ENCODE data around the gene STARD5. TPM values are rescaled to one million over a fixed set of nuclear protein-coding genes. Genes with fewer than 3 reads are reported as not detected.

The STARD5 gene
- total and polyA plus RNA-seq, 2 experiments from 2014 or later = 3.8 to 10.1 TPM

GRCh38 chr15:81274255-81274654, 49.7 kb downstream of the STARD5 start:
- peaks cover 14% of the 10 kb centered on the region for H3K36me3 Mint-ChIP-seq (ENCODE audit: low read depth)
- H3K4me3 Mint-ChIP-seq = no peak overlapping the region
- no peak for TF ChIP-seq JUNB (IDR thresholded peaks at IDR 0.05; ENCODE audit: unreplicated experiment)
- no peak for TF ChIP-seq CTCF (conservative IDR thresholded peaks at IDR 0.05; ENCODE audit: low read depth in 2 of 2)
- no peak for TF ChIP-seq STAT1 (IDR thresholded peaks at IDR 0.05; ENCODE audit: unreplicated experiment)
- no peak for TF ChIP-seq REST (IDR thresholded peaks at IDR 0.05; ENCODE audit: unreplicated experiment)
- TF ChIP-seq ZNF331 (CRISPR knock-in tag; IDR thresholded peaks at IDR 0.05; ENCODE audit: low read depth) = no peak
- TF ChIP-seq ZNF114 (CRISPR knock-in tag; IDR thresholded peaks at IDR 0.05) = no peak
- no peak overlapping the region for H2AFZ ChIP-seq
- H3K9me3 Mint-ChIP-seq = peaks cover 29% of the 10 kb centered on the region
- no peaks in the 10 kb centered on the region for H3K27me3 ChIP-seq (ENCODE audit: insufficient read depth)
- no peak overlapping the region for H3K27ac ChIP-seq (ENCODE audit: low read depth)
- no peaks in the 10 kb centered on the region for H3F3A ChIP-seq (replicated peaks; ENCODE audit: low read depth)
- no peak for DNase-seq (ENCODE audit: low spot score)
- H3K4me1 ChIP-seq (ENCODE audit: insufficient read depth) = peaks cover 6% of the 10 kb centered on the region; the same call in 1 of the 2 replicates
- H3K4me3 ChIP-seq = no peak overlapping the region
- peaks cover 9% of the 10 kb centered on the region; the same call in 2 of the 3 replicates for H3K4me1 Mint-ChIP-seq
- peaks cover 5% of the 10 kb centered on the region for H3K27me3 Mint-ChIP-seq (ENCODE audit: insufficient read depth, low read depth, poor library complexity)
- ATAC-seq = peak; percentile 37
- H3K4me2 ChIP-seq = no peak overlapping the region
- no peak overlapping the region for H3K27ac Mint-ChIP-seq
- no peaks in the 10 kb centered on the region for H4K20me1 ChIP-seq (replicated peaks; ENCODE audit: insufficient read depth)
- H3K36me3 ChIP-seq (ENCODE audit: insufficient read depth) = no peaks in the 10 kb centered on the region; the same call in 1 of the 2 replicates
- H3K9me2 ChIP-seq (ENCODE audit: insufficient read depth) = no peaks in the 10 kb centered on the region
- H3K79me2 ChIP-seq (replicated peaks; ENCODE audit: insufficient read depth) = no peaks in the 10 kb centered on the region

- H3K27me3 Mint-ChIP-seq (ENCODE audit: insufficient read depth, low read depth, poor library complexity) = peaks cover 5% of the 10 kb centered on the region
- H2AFZ ChIP-seq = no peak overlapping the region
- H3K9me2 ChIP-seq (ENCODE audit: insufficient read depth) = no peaks in the 10 kb centered on the region
- no peak overlapping the region for H3K4me2 ChIP-seq
- TF ChIP-seq STAT1 (IDR thresholded peaks at IDR 0.05; ENCODE audit: unreplicated experiment) (no peak), EZH2 (IDR thresholded peaks at IDR 0.05; ENCODE audit: low read depth, unreplicated experiment) (no peak), EZH2phosphoT487 (IDR thresholded peaks at IDR 0.05; ENCODE audit: unreplicated experiment) (no peak), ZNF462 (CRISPR knock-in tag; IDR thresholded peaks at IDR 0.05) (no peak), NANOG (IDR thresholded peaks at IDR 0.05; ENCODE audit: borderline replicate concordance) (no peak)
- peaks cover 26% of the 10 kb centered on the region for H3K9me3 Mint-ChIP-seq
- H3K4me1 ChIP-seq (ENCODE audit: insufficient read depth) = peaks cover 6% of the 10 kb centered on the region; the same call in 1 of the 2 replicates
- H3K27ac ChIP-seq (ENCODE audit: low read depth) = no peak overlapping the region
- no peaks in the 10 kb centered on the region for H3F3A ChIP-seq (replicated peaks; ENCODE audit: low read depth)
- ATAC-seq = no peak
- no peak overlapping the region for H3K27ac Mint-ChIP-seq
- H4K20me1 ChIP-seq (replicated peaks; ENCODE audit: insufficient read depth) = no peaks in the 10 kb centered on the region
- H3K4me1 Mint-ChIP-seq = peaks cover 9% of the 10 kb centered on the region; the same call in 2 of the 3 replicates
- H3K4me3 Mint-ChIP-seq = no peak overlapping the region
- no peaks in the 10 kb centered on the region; the same call in 1 of the 2 replicates for H3K36me3 ChIP-seq (ENCODE audit: insufficient read depth)
- no peak overlapping the region for H3K4me3 ChIP-seq
- no peak for DNase-seq (ENCODE audit: low spot score)
- no peaks in the 10 kb centered on the region for H3K27me3 ChIP-seq (ENCODE audit: insufficient read depth)
- H3K79me2 ChIP-seq (replicated peaks; ENCODE audit: insufficient read depth) = no peaks in the 10 kb centered on the region
- peaks cover 14% of the 10 kb centered on the region for H3K36me3 Mint-ChIP-seq (ENCODE audit: low read depth)
These were observed 50.1 kb downstream of the STARD5 start for GRCh38 chr15:81273855-81274254.

All from GM23338 (cell line).